ENCODE data around the gene ANKS1B.
A peak's percentile ranks its signal among the peaks of the same experiment; 100 is the strongest.

ANKS1B gene

GRCh38 chr12:98998697-98999299 is 985.9 kb downstream of the ANKS1B start:
- TF ChIP-seq TAF1 (IDR thresholded peaks at IDR 0.05; ENCODE audit: low read depth) (no peak), CEBPB (IDR thresholded peaks at IDR 0.05) (no peak), RAD21 (IDR thresholded peaks at IDR 0.05; ENCODE audit: low read depth) (peak; percentile 90), REST (IDR thresholded peaks at IDR 0.05; ENCODE audit: low read depth) (no peak), EP300 (IDR thresholded peaks at IDR 0.05; ENCODE audit: borderline replicate concordance) (no peak), MAX (IDR thresholded peaks at IDR 0.05) (no peak), NFIC (IDR thresholded peaks at IDR 0.05) (no peak)

- TF ChIP-seq TAF1 (IDR thresholded peaks at IDR 0.05; ENCODE audit: low read depth) (no peak), USF1 (IDR thresholded peaks at IDR 0.05) (no peak), ZBTB7A (IDR thresholded peaks at IDR 0.05; ENCODE audit: low read depth) (no peak), CEBPB (IDR thresholded peaks at IDR 0.05) (no peak), EP300 (IDR thresholded peaks at IDR 0.05; ENCODE audit: borderline replicate concordance) (no peak), CREB1 (IDR thresholded peaks at IDR 0.05; ENCODE audit: low read depth) (no peak), TEAD4 (IDR thresholded peaks at IDR 0.05) (no peak), TCF12 (IDR thresholded peaks at IDR 0.05; ENCODE audit: low read depth) (no peak), YY1 (IDR thresholded peaks at IDR 0.05; ENCODE audit: low read depth) (no peak)
Measured at GRCh38 chr12:98997899-98998298, 986.8 kb downstream of the ANKS1B start.

GRCh38 chr12:98990648-98991047 is 994.1 kb downstream of the ANKS1B start:
- TF ChIP-seq TEAD4 (IDR thresholded peaks at IDR 0.05) (no peak), MAX (IDR thresholded peaks at IDR 0.05) (no peak), TAF1 (IDR thresholded peaks at IDR 0.05; ENCODE audit: low read depth) (no peak), REST (IDR thresholded peaks at IDR 0.05; ENCODE audit: low read depth) (no peak), EGR1 (IDR thresholded peaks at IDR 0.05) (no peak), ZBTB7A (IDR thresholded peaks at IDR 0.05; ENCODE audit: low read depth) (no peak), CREB1 (IDR thresholded peaks at IDR 0.05; ENCODE audit: low read depth) (no peak), EP300 (IDR thresholded peaks at IDR 0.05; ENCODE audit: borderline replicate concordance) (no peak), RAD21 (IDR thresholded peaks at IDR 0.05; ENCODE audit: low read depth) (no peak)

- no peak for TF ChIP-seq ZBTB7A (IDR thresholded peaks at IDR 0.05; ENCODE audit: low read depth)
- TF ChIP-seq MAX (IDR thresholded peaks at IDR 0.05): no peak
- TF ChIP-seq TAF1 (IDR thresholded peaks at IDR 0.05; ENCODE audit: low read depth): no peak
- TF ChIP-seq CEBPB (IDR thresholded peaks at IDR 0.05): no peak
- no peak for TF ChIP-seq RAD21 (IDR thresholded peaks at IDR 0.05; ENCODE audit: low read depth)
Measured at GRCh38 chr12:98985156-98985555, 999.6 kb downstream of the ANKS1B start.

- TF ChIP-seq EP300 (IDR thresholded peaks at IDR 0.05; ENCODE audit: borderline replicate concordance) (no peak), NFIC (IDR thresholded peaks at IDR 0.05) (no peak), REST (IDR thresholded peaks at IDR 0.05; ENCODE audit: low read depth) (no peak), MAX (IDR thresholded peaks at IDR 0.05) (no peak), TAF1 (IDR thresholded peaks at IDR 0.05; ENCODE audit: low read depth) (no peak), CREB1 (IDR thresholded peaks at IDR 0.05; ENCODE audit: low read depth) (no peak), TCF12 (IDR thresholded peaks at IDR 0.05; ENCODE audit: low read depth) (no peak)
Measured at GRCh38 chr12:98983647-98984046, 1001.1 kb downstream of the ANKS1B start.
